SJCRH30 (cell line): ENCODE results near the gene TRPM8. TPM values are rescaled to one million over a fixed set of nuclear protein-coding genes. Genes with fewer than 3 reads are reported as not detected.

Experiments used
- DNase-seq, 2 experiments: peaks; one replicate each; pipeline ENCODE4 v3.0.0-alpha.2; 2015 to 2020
- H3K27ac ChIP-seq: fragments of 250-450 bp; sonication (Bioruptor Pico); 2 replicates; pipeline ENCODE4 v1.5.1; 2020; ENCODE audit warnings: mild to moderate bottlenecking, moderate library complexity
- H3K27me3 ChIP-seq: fragments of 250-450 bp; sonication (Bioruptor Pico); 2 replicates; pipeline ENCODE4 v1.5.1; 2020; ENCODE audit warnings: mild to moderate bottlenecking, moderate library complexity
- H3K36me3 ChIP-seq: fragments of 250-450 bp; sonication (Bioruptor Pico); 2 replicates; pipeline ENCODE4 v1.5.1; 2020; ENCODE audit warnings: mild to moderate bottlenecking, moderate library complexity
- H3K4me1 ChIP-seq: fragments of 250-450 bp; sonication (Bioruptor Pico); 2 replicates; pipeline ENCODE4 v1.5.1; 2020; ENCODE audit warnings: mild to moderate bottlenecking, moderate library complexity
- H3K4me3 ChIP-seq: fragments of 250-450 bp; sonication (Bioruptor Pico); 2 replicates; pipeline ENCODE4 v1.5.1; 2020; ENCODE audit warnings: mild to moderate bottlenecking, moderate library complexity
- H3K9me3 ChIP-seq: fragments of 250-450 bp; sonication (Bioruptor Pico); replicated peaks from 2 replicates; pipeline ENCODE4 v1.5.1; 2020; ENCODE audit warnings: mild to moderate bottlenecking, moderate library complexity
- total RNA-seq: library from RNA; depleted of rRNA; stranded (reverse); fragments of >200 nt; shearing (Covaris generic); gene quantifications from 2 replicates; pipeline ENCODE4 v1.2.3, GENCODE V29; 2014

TRPM8 gene
- total RNA-seq, 1 experiment from 2014 or later, result 0.10 TPM

- H3K36me3 ChIP-seq, result no peaks in the 10 kb centered on the region
- H3K4me3 ChIP-seq, result no peak overlapping the region
- no peak overlapping the region for H3K27ac ChIP-seq
- H3K9me3 ChIP-seq, result no peaks in the 10 kb centered on the region
- peaks cover 3% of the 10 kb centered on the region; the same call in 1 of the 2 replicates for H3K27me3 ChIP-seq
- H3K4me1 ChIP-seq, result no peaks in the 10 kb centered on the region
- no peak for DNase-seq
Measured at GRCh38 chr2:234019896-234020295, 102.7 kb downstream of the TRPM8 start.

DNA sequence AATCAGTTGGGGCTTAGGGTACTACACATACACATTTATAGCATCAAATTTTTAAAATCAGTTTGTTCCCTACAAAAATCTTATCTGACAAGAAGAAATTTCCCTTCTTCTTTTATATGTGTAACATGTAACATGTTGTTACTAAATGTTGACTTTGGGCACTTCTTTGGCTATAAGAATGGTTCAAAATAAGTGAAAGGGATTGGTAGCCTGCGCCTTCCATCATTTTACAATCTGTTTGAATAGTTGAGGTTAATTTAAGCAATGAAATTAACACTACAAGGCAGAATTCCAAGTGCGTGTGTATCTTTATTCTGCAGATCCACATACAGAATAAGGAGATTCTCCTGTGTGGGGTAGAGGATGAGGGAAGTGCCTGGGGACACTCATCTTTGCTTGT is 103.2 kb downstream of the TRPM8 start:
- H3K9me3 ChIP-seq, result no peaks in the 10 kb centered on the region

DNA sequence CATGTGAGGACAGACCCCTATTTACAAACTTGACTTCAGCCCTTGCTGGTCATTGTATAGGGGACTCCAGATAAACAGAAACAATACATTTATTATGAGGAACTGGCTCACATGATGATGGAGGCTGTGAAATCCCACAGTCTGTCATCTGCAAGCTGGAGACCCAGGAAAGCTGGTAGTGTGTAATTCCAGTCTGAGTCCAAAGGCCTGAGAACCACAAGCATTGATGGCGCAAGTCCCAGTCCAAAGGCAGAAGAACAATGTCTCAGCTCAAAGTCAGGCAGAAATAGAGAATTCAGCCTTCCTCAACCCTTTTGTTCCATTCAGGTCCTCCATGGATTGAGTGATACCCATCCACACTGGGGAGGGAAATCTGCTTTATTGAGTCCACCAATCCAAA is 105.3 kb downstream of the TRPM8 start:
- H3K27me3 ChIP-seq, result peaks cover 3% of the 10 kb centered on the region
- H3K4me3 ChIP-seq, result no peak overlapping the region
- H3K9me3 ChIP-seq, result no peaks in the 10 kb centered on the region; the same call in 1 of the 2 replicates
- H3K36me3 ChIP-seq, result no peaks in the 10 kb centered on the region
- no peak overlapping the region for H3K27ac ChIP-seq
- DNase-seq, result no peak
- peaks cover 7% of the 10 kb centered on the region for H3K4me1 ChIP-seq

More for the DNA sequence above, 103.2 kb downstream of the TRPM8 start:
- no peak for DNase-seq
- Histone ChIP-seq H3K4me1 (no peaks in the 10 kb centered on the region), H3K27me3 (peaks cover 3% of the 10 kb centered on the region; the same call in 1 of the 2 replicates), H3K27ac (no peak overlapping the region), H3K36me3 (no peaks in the 10 kb centered on the region), H3K4me3 (no peak overlapping the region)

GRCh38 chr2:234024304-234024703 is 107.1 kb downstream of the TRPM8 start:
- H3K27ac ChIP-seq, result no peak overlapping the region
- H3K36me3 ChIP-seq, result no peaks in the 10 kb centered on the region
- no peaks in the 10 kb centered on the region; the same call in 1 of the 2 replicates for H3K27me3 ChIP-seq
- H3K9me3 ChIP-seq, result no peaks in the 10 kb centered on the region; the same call in 1 of the 2 replicates
- peaks cover 7% of the 10 kb centered on the region for H3K4me1 ChIP-seq
- DNase-seq, result no peak
- H3K4me3 ChIP-seq, result no peak overlapping the region

- Histone ChIP-seq H3K27me3 (no peaks in the 10 kb centered on the region; the same call in 1 of the 2 replicates), H3K4me3 (no peak overlapping the region), H3K9me3 (no peaks in the 10 kb centered on the region; the same call in 1 of the 2 replicates), H3K27ac (no peak overlapping the region), H3K36me3 (no peaks in the 10 kb centered on the region), H3K4me1 (peaks cover 7% of the 10 kb centered on the region)
- no peak for DNase-seq
Measured at GRCh38 chr2:234025466-234025865, 108.3 kb downstream of the TRPM8 start.

- DNase-seq, result peak in 1 of 2 experiments; percentile 53
- no peak overlapping the region for H3K4me3 ChIP-seq
- H3K27ac ChIP-seq, result no peak overlapping the region
- no peaks in the 10 kb centered on the region; the same call in 1 of the 2 replicates for H3K27me3 ChIP-seq
- peaks cover 7% of the 10 kb centered on the region for H3K4me1 ChIP-seq
- no peaks in the 10 kb centered on the region; the same call in 1 of the 2 replicates for H3K9me3 ChIP-seq
- no peaks in the 10 kb centered on the region for H3K36me3 ChIP-seq
Measured at GRCh38 chr2:234025891-234026401, 108.8 kb downstream of the TRPM8 start.

- Histone ChIP-seq H3K4me1 (peaks cover 7% of the 10 kb centered on the region), H3K9me3 (no peaks in the 10 kb centered on the region; the same call in 1 of the 2 replicates), H3K36me3 (no peaks in the 10 kb centered on the region), H3K27me3 (no peaks in the 10 kb centered on the region; the same call in 1 of the 2 replicates), H3K27ac (no peak overlapping the region), H3K4me3 (no peak overlapping the region)
- DNase-seq, result no peak
Measured at GRCh38 chr2:234026693-234027254, 109.6 kb downstream of the TRPM8 start.

DNA sequence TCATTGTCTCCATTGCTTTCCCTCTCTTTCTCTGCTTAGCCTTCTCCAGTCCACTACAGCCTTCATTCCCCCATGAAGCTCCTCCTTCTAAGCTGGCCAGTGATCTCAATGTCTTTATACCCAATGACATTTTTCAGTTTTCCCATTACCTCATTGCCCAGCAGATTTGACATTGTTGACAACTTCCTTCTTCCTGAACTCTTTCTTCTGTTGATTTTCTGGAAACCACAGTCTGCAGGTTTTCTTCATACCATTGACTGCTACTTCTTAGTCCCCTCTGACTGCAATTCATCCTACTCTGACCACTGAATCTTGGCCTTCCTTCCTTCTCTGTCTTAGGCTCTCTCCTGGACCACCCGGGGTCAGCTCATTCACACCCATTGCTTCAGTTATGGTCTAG is 110.5 kb downstream of the TRPM8 start:
- H3K9me3 ChIP-seq, result no peaks in the 10 kb centered on the region; the same call in 1 of the 2 replicates
- no peaks in the 10 kb centered on the region for H3K36me3 ChIP-seq
- no peak overlapping the region for H3K27ac ChIP-seq
- no peaks in the 10 kb centered on the region; the same call in 1 of the 2 replicates for H3K27me3 ChIP-seq
- DNase-seq, result no peak
- peaks cover 7% of the 10 kb centered on the region for H3K4me1 ChIP-seq
- H3K4me3 ChIP-seq, result no peak overlapping the region

DNA sequence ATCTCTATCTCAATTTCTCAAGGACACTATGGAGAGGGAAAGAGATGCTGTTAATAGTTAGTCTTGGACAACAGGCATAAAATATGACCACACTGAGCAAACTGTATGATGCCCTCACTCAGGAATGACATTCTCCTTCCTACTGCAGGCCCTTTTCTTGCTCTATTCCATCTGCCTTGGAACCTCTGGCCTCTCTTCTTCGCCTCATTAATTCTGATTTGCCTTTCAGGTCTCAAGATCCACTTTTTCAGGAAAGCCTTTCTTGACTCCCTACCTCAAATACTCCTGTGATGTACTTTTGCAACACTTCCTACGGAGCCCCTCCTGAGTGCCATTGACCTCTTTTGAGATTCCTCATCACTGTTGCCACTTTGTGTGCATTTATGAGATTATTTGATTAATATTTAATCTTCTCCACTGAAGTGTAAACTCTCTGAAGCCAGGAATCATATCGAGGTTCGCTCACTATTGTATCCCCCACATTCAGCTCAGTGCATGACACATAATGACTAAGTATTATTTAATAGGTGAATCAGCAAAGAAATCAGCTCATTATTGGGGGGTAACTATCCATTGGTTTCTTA is 112.1 kb downstream of the TRPM8 start:
- Histone ChIP-seq H3K27me3 (no peaks in the 10 kb centered on the region; the same call in 1 of the 2 replicates), H3K4me3 (no peak overlapping the region), H3K4me1 (peaks cover 7% of the 10 kb centered on the region), H3K36me3 (no peaks in the 10 kb centered on the region), H3K9me3 (peaks cover under 1% of the 10 kb centered on the region; the same call in 1 of the 2 replicates), H3K27ac (no peak overlapping the region)
- DNase-seq, result no peak

- DNase-seq, result no peak
- H3K4me1 ChIP-seq, result peaks cover 6% of the 10 kb centered on the region; the same call in 1 of the 2 replicates
- H3K27me3 ChIP-seq, result no peaks in the 10 kb centered on the region; the same call in 1 of the 2 replicates
- no peaks in the 10 kb centered on the region for H3K36me3 ChIP-seq
- peaks cover 7% of the 10 kb centered on the region; the same call in 1 of the 2 replicates for H3K9me3 ChIP-seq
- H3K4me3 ChIP-seq, result no peak overlapping the region
- H3K27ac ChIP-seq, result no peak overlapping the region
Measured at GRCh38 chr2:234031207-234031606, 114.0 kb downstream of the TRPM8 start.

- DNase-seq, result no peak
- no peaks in the 10 kb centered on the region for H3K27me3 ChIP-seq
- H3K27ac ChIP-seq, result no peak overlapping the region
- no peak overlapping the region for H3K4me3 ChIP-seq
- no peaks in the 10 kb centered on the region for H3K36me3 ChIP-seq
- H3K9me3 ChIP-seq, result 0 out of 2 replicates have a peak, but pooled peaks cover 7% of the 10 kb centered on the region
- no peaks in the 10 kb centered on the region for H3K4me1 ChIP-seq
Measured at GRCh38 chr2:234032279-234032856, 115.2 kb downstream of the TRPM8 start.

DNA sequence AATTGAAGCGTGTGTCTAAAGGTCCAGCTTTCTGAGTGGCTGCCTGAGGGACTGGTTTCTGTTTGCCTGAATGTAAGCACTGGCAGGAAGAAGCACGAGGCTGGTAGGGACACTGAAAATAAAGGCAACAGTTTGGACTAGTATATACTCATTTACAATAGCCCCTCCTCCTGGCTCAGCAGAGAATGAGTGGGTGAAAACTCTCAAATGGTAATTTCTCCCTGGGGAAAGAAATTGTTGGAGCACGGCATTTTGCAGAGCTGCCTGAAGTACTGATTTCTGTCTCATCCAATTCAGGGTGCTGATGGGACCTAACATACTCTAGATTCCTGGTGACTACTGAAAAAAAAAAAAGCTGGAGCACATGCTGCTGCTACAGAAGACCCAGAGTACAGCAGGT is 116.0 kb downstream of the TRPM8 start:
- H3K27me3 ChIP-seq, result no peaks in the 10 kb centered on the region
- H3K27ac ChIP-seq, result no peak overlapping the region
- H3K9me3 ChIP-seq, result 0 out of 2 replicates have a peak, but pooled peaks cover 7% of the 10 kb centered on the region
- DNase-seq, result no peak
- no peak overlapping the region for H3K4me3 ChIP-seq
- 0 out of 2 replicates have a peak, but pooled peaks cover under 1% of the 10 kb centered on the region for H3K4me1 ChIP-seq
- H3K36me3 ChIP-seq, result no peaks in the 10 kb centered on the region

DNA sequence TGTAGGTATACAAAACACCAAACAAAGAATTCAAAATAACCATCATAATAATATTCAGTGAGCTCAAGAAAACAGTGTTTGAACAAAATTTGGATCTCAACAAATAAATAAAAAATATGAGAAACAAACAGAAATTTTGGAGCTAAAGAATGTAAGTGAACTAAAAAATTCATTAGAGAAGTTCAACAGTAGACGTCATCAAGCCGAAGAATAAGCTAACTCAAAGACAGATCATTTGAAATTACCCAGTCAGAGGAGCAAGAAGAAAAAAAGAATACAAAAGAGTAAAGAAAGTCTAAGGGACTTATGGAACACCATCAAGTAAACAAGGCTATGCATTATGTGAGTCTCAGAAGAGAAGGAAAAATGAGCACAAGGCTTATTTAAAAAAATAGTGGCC is 116.7 kb downstream of the TRPM8 start:
- no peaks in the 10 kb centered on the region for H3K36me3 ChIP-seq
- 0 out of 2 replicates have a peak, but pooled peaks cover 7% of the 10 kb centered on the region for H3K9me3 ChIP-seq

GRCh38 chr2:234038076-234038802 is 121.1 kb downstream of the TRPM8 start:
- no peak overlapping the region for H3K4me3 ChIP-seq
- no peaks in the 10 kb centered on the region for H3K36me3 ChIP-seq
- H3K27me3 ChIP-seq, result no peaks in the 10 kb centered on the region
- H3K4me1 ChIP-seq, result 0 out of 2 replicates have a peak, but pooled peaks cover 3% of the 10 kb centered on the region
- DNase-seq, result peak in 1 of 2 experiments; percentile 33
- no peak overlapping the region for H3K27ac ChIP-seq
- 0 out of 2 replicates have a peak, but pooled peaks cover 7% of the 10 kb centered on the region for H3K9me3 ChIP-seq

More for the DNA sequence above, 116.7 kb downstream of the TRPM8 start:
- no peak overlapping the region for H3K4me3 ChIP-seq
- no peaks in the 10 kb centered on the region for H3K27me3 ChIP-seq
- no peak for DNase-seq
- H3K27ac ChIP-seq, result no peak overlapping the region
- H3K4me1 ChIP-seq, result 0 out of 2 replicates have a peak, but pooled peaks cover 3% of the 10 kb centered on the region
